Endothelial cell of umbilical vein (primary cell): ENCODE data around the gene HTR3D. TPM values are rescaled to one million over a fixed set of nuclear protein-coding genes. Genes with fewer than 3 reads are reported as not detected.

Source experiments
- BruUV-seq: library from RNA; stranded (reverse); fragments of 400-500 nt; replicated peaks from 2 replicates; lab custom pipeline; 2021; lab: Mats Ljungman, UMichigan
- CTCF ChIA-PET: fragments of 300-600, 350-600 bp; sonication (Branson Sonifier 250); formaldehyde crosslinking; loops from one replicate; lab custom pipeline; 2021; ENCODE audit warnings: antibody characterized with exemption, inconsistent platforms; lab: Charles Lee
- POLR2A ChIA-PET: fragments of 300-600, 350-600 bp; sonication (Branson Sonifier 250); formaldehyde crosslinking; loops from one replicate; lab custom pipeline; 2021; ENCODE audit warnings: antibody characterized with exemption, inconsistent platforms; lab: Charles Lee
- DNase-seq: peaks from one replicate; pipeline ENCODE4 v3.0.0-alpha.2; 2011; ENCODE audit warnings: low read depth, low spot score
- FAIRE-seq: peaks from 2 replicates; lab custom pipeline; 2011; peaks lifted over from hg19 to GRCh38; lab: Jason Lieb, UNC
- H2AFZ ChIP-seq: 2 replicates; pipeline ENCODE4 v1.6.0; 2012; ENCODE audit warnings: low read depth, low read length, control low read depth, inconsistent platforms
- H3K27ac ChIP-seq: 2 replicates; pipeline ENCODE4 v1.5.1; 2011; ENCODE audit warnings: low read depth, mild to moderate bottlenecking, control low read depth, low read length, moderate library complexity; ENCODE audit not compliant: insufficient read depth
- H3K27me3 ChIP-seq, 2 experiments: 2 replicates each; pipeline versions ENCODE4 v1.6.0 to v1.6.1; 2011; ENCODE audit warnings: low read length in 2 of 2, mixed read lengths in 1 of 2; ENCODE audit not compliant: control insufficient read depth in 2 of 2, insufficient read depth in 2 of 2
- H3K36me3 ChIP-seq, 2 experiments: 2 replicates in 1 of 2; 3 replicates in 1 of 2; pipeline ENCODE4 v1.5.1; 2011; ENCODE audit warnings: low read length in 2 of 2, mild to moderate bottlenecking in 1 of 2, moderate library complexity in 1 of 2; ENCODE audit not compliant: control insufficient read depth in 2 of 2, insufficient read depth in 2 of 2; ENCODE audit errors: extremely low read depth in 1 of 2
- H3K4me1 ChIP-seq: 3 replicates; pipeline ENCODE4 v1.5.1; 2011; ENCODE audit warnings: mild to moderate bottlenecking, low read length; ENCODE audit not compliant: control insufficient read depth, insufficient read depth; ENCODE audit errors: extremely low read depth
- H3K4me2 ChIP-seq: 2 replicates; pipeline ENCODE4 v1.6.1; 2011; ENCODE audit warnings: low read length, control low read depth, mixed read lengths; ENCODE audit not compliant: insufficient read depth
- H3K4me3 ChIP-seq, 3 experiments: fragments of 200-600 bp in 1 of 3; sonication (generic), shearing (Covaris generic) in 1 of 3; replicated peaks in 1 of 3; 2 replicates each; pipeline ENCODE4 v1.5.1; 2011 to 2016; ENCODE audit warnings: control low read depth in 3 of 3, low read length in 3 of 3, mild to moderate bottlenecking in 2 of 3, inconsistent platforms in 1 of 3, low read depth in 1 of 3, moderate library complexity in 1 of 3; ENCODE audit not compliant: insufficient read depth in 1 of 3
- H3K79me2 ChIP-seq: 2 replicates; pipeline ENCODE4 v1.6.0; 2012; ENCODE audit warnings: low read length, inconsistent platforms; ENCODE audit not compliant: control insufficient read depth, insufficient read depth
- H3K9ac ChIP-seq: replicated peaks from 2 replicates; pipeline ENCODE3; 2011; ENCODE audit warnings: low read length, control low read depth; ENCODE audit not compliant: insufficient read depth; ENCODE audit errors: extremely low read depth
- H3K9me1 ChIP-seq: replicated peaks from 3 replicates; pipeline ENCODE4 v1.6.0; 2011; ENCODE audit warnings: mild to moderate bottlenecking, low read length; ENCODE audit not compliant: control insufficient read depth, insufficient read depth; ENCODE audit errors: extremely low read depth
- H3K9me3 ChIP-seq: replicated peaks from 2 replicates; pipeline ENCODE4 v1.5.1; 2012; ENCODE audit warnings: low read length, inconsistent platforms; ENCODE audit not compliant: control insufficient read depth, insufficient read depth
- H4K20me1 ChIP-seq: replicated peaks from 2 replicates; pipeline ENCODE3; 2011; ENCODE audit warnings: mild to moderate bottlenecking, low read length; ENCODE audit not compliant: control insufficient read depth, insufficient read depth; ENCODE audit errors: extremely low read depth
- CTCF ChIP-seq, 2 donors: IDR thresholded peaks; 1 replicate in 1 of 2; 2 replicates in 1 of 2; pipeline ENCODE4 v1.5.1; 2011; ENCODE audit warnings: low read length in 2 of 2, mild to moderate bottlenecking in 2 of 2, moderate library complexity in 2 of 2, control low read depth in 1 of 2, inconsistent platforms in 1 of 2, low read depth in 1 of 2; ENCODE audit not compliant: insufficient read depth in 1 of 2; ENCODE audit errors: extremely low read depth in 1 of 2
- EZH2 ChIP-seq: IDR thresholded peaks from 2 replicates; pipeline ENCODE4 v1.6.1; 2012; ENCODE audit warnings: borderline replicate concordance, low read depth, mild to moderate bottlenecking, moderate library complexity, low read length, inconsistent platforms; ENCODE audit not compliant: severe bottlenecking
- FOS ChIP-seq: IDR thresholded peaks from 2 replicates; pipeline ENCODE4 v1.6.1; 2011; ENCODE audit warnings: mild to moderate bottlenecking, low read length, moderate library complexity, borderline replicate concordance; ENCODE audit not compliant: insufficient read depth
- GATA2 ChIP-seq: IDR thresholded peaks from 2 replicates; pipeline ENCODE4 v1.7.0; 2011; ENCODE audit warnings: low read depth, mild to moderate bottlenecking, moderate library complexity, mixed read lengths, low read length; ENCODE audit not compliant: insufficient read length, insufficient read depth
- JUN ChIP-seq: IDR thresholded peaks from 2 replicates; pipeline ENCODE4 v1.6.1; 2011; ENCODE audit warnings: borderline replicate concordance, low read depth; ENCODE audit not compliant: insufficient read length, insufficient read depth
- MAX ChIP-seq: IDR thresholded peaks from 2 replicates; pipeline ENCODE4 v1.6.1; 2011; ENCODE audit not compliant: insufficient read depth, insufficient read length
- MYC ChIP-seq: IDR thresholded peaks from one replicate; pipeline ENCODE4 v1.6.1; 2011; ENCODE audit warnings: mild to moderate bottlenecking, low read depth, low read length
- POLR2A ChIP-seq: IDR thresholded peaks from 2 replicates; pipeline ENCODE4 v1.6.1; 2012; ENCODE audit warnings: low read depth, mild to moderate bottlenecking, control low read depth, low read length
- POLR2AphosphoS5 ChIP-seq: IDR thresholded peaks from 2 replicates; pipeline ENCODE4 v1.6.1; 2012; ENCODE audit warnings: low read depth, mild to moderate bottlenecking, control low read depth, low read length, moderate library complexity; ENCODE audit not compliant: insufficient read depth
- dilution Hi-C: fragments of 300-500 bp; cut with MboI; formaldehyde crosslinking; loops from one replicate; pipeline ENCODE4 v1.15.0; 2019; ENCODE audit warnings: low sequenced_read_pairs; ENCODE audit not compliant: extremely low pct_ligation_motif_present
- intact Hi-C: fragments of 100-400 bp; cut with micrococcal nuclease; formaldehyde crosslinking; loops from one replicate; pipeline ENCODE4 v1.10.0; 2022
- polyA plus RNA-seq, 4 experiments: library from polyadenylated mRNA; depleted of rRNA in 3 of 4; stranded (reverse) in 3 of 4; unstranded in 1 of 4; fragments of >200 nt; gene quantifications; 2 replicates each; pipeline versions ENCODE4 v1.2.1 to v1.2.3, GENCODE V29; 2011 to 2012; ENCODE audit warnings: missing spikeins in 1 of 4
- total RNA-seq: library from RNA; stranded (reverse); gene quantifications from 2 replicates; pipeline ENCODE4 v1.2.3, GENCODE V29; 2021

Gene HTR3D
- total and polyA plus RNA-seq, 2 donors (not counting 3 experiments of a cell fraction or from before 2014, with no cell fraction given): not detected

- no peaks in the 10 kb centered on the region for H3K79me2 ChIP-seq
- FAIRE-seq: no peak
- H3K36me3 ChIP-seq: no peaks in the 10 kb centered on the region
- POLR2A ChIA-PET: no interaction called here
- H3K4me1 ChIP-seq: peaks cover 5% of the 10 kb centered on the region
- CTCF ChIA-PET: no interaction called here
- H3K9me3 ChIP-seq: no peaks in the 10 kb centered on the region
- intact Hi-C loops (no loop called here), dilution Hi-C loops (no loop called here)
- H3K4me2 ChIP-seq: no peak overlapping the region
- H3K9me1 ChIP-seq: no peaks in the 10 kb centered on the region
- TF ChIP-seq JUN (no peak), MYC (no peak), POLR2A (no peak), GATA2 (no peak), POLR2AphosphoS5 (no peak), MAX (no peak), CTCF (IDR thresholded peaks at IDR 0.05; ENCODE audit: extremely low read depth in 1 of 2, insufficient read depth in 1 of 2, low read depth in 1 of 2, low read length in 2 of 2) (no peak), EZH2 (no peak), FOS (no peak)
- no peak overlapping the region for H3K4me3 ChIP-seq
- no peak overlapping the region for H2AFZ ChIP-seq
- DNase-seq: no peak
- H3K9ac ChIP-seq: no peak overlapping the region
- no TSS peak for BruUV-seq
- H4K20me1 ChIP-seq: no peaks in the 10 kb centered on the region
- H3K27me3 ChIP-seq: no peaks in the 10 kb centered on the region
- H3K27ac ChIP-seq: no peak overlapping the region
Observed at GRCh38 chr3:184082465-184082864, 50.9 kb downstream of the HTR3D start.
